Tibial nerve (tissue), 4 donors: ENCODE measurements around the gene THRAP3. TPM values are rescaled to one million over a fixed set of nuclear protein-coding genes. Genes with fewer than 3 reads are reported as not detected.
"Not testable (repeated sequence)": the region's sequence is repeated elsewhere in the genome, so short reads cannot be mapped to it uniquely, and the experiment has no call there.

Experiments used
- DNase-seq, 2 donors: peaks; one replicate each; pipeline ENCODE4 v3.0.0-alpha.2; 2019; ENCODE audit warnings: low spot score in 2 of 2
- H3K27ac ChIP-seq, 4 donors: fragments of 200-600 bp; sonication (generic) in 3 of 4; one replicate each; pipeline ENCODE4 v1.5.1; 2017 to 2019; ENCODE audit warnings: mild to moderate bottlenecking in 1 of 4
- H3K27me3 ChIP-seq, 2 donors: fragments of 200-600 bp; sonication (generic) in 1 of 2; one replicate each; pipeline versions ENCODE4 v1.5.1 to v1.6.0; 2017 to 2019
- H3K36me3 ChIP-seq, 3 donors: fragments of 200-600 bp; sonication (generic); one replicate each; pipeline ENCODE4 v1.5.1; 2018 to 2019
- H3K4me1 ChIP-seq, 4 donors: fragments of 200-600 bp; sonication (generic) in 3 of 4; one replicate each; pipeline ENCODE4 v1.5.1; 2017 to 2019
- H3K4me3 ChIP-seq, 4 donors: fragments of 200-600 bp; sonication (generic) in 3 of 4; one replicate each; pipeline ENCODE4 v1.5.1; 2017 to 2019; ENCODE audit warnings: mild to moderate bottlenecking in 1 of 4, moderate library complexity in 1 of 4
- H3K9me3 ChIP-seq, 4 donors: fragments of 200-600 bp; sonication (generic) in 3 of 4; one replicate each; pipeline ENCODE4 v1.5.1; 2017 to 2019
- EP300 ChIP-seq, 2 donors: sonication (generic); formaldehyde crosslinking; IDR thresholded peaks; one replicate each; pipeline ENCODE4 v1.6.1; 2017; ENCODE audit warnings: antibody characterized with exemption in 2 of 2, mild to moderate bottlenecking in 1 of 2
- POLR2A ChIP-seq, 2 donors: fragments of 450-650 bp; IDR thresholded peaks; one replicate each; pipeline ENCODE4 v1.6.1; 2017; ENCODE audit warnings: antibody characterized with exemption in 2 of 2, mild to moderate bottlenecking in 2 of 2, moderate library complexity in 2 of 2
- WGBS, 2 donors: methylation state at CpG; one replicate each; pipeline ENCODE4 v1.1.5; 2018; 5-methylcytosine and 5-hydroxymethylcytosine counted together
- total RNA-seq, 4 donors: library from RNA; depleted of rRNA; stranded (reverse); fragments of >200 nt; gene quantifications; one replicate each; pipeline ENCODE4 v1.1.0, GENCODE V29; 2016
- TF ChIP-seq, protein P1 (sequence below), 5 experiments: fragments of 200-600 bp in 3 of 5; fragments of 450-650 bp in 2 of 5; sonication (generic) in 3 of 5; IDR thresholded peaks; one replicate each; pipeline ENCODE4 v1.5.1; 2016 to 2019; ENCODE audit warnings: antibody characterized with exemption in 5 of 5, mild to moderate bottlenecking in 3 of 5, moderate library complexity in 2 of 5

Gene THRAP3
- total RNA-seq, 4 donors from 2014 or later = 89.2 to 114 (median 97.0) TPM

DNA sequence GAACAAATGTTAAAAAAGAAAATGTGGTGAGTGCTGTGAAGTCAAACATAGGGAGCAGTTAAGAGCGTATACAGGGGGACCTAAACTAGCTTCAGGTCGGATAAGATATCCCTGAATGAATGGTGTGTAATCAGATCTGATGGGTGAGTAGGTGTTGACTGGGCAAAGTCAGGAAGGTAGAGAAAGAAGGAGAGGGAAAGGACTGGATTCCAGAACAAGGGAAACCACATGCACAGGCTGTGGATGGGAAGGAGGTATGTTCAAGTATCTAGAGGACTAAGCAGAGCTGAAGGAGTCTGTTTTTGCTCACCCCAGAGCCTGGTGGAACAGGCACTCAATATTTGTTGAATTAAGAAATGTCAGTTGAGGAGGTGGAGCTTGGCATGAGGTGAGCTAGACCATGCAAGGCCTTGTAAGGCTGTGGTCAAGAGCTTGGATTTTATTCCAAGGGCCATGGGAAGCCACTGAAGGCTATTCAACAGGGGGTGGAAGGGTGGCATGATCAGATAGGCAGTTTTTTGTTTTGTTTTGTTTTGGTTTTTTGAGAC, 40.9 kb upstream of the THRAP3 start:
- WGBS, 2 donors = 75 to 86% methylated on average over 2 of the region's 2 CpGs
- H3K36me3 ChIP-seq = peaks cover 2 to 38% (median 21%) of the 10 kb centered on the region in 3 donors
- peak overlapping the region in 1 of 4 donors; percentile 30 for H3K27ac ChIP-seq
- TF ChIP-seq POLR2A (IDR thresholded peaks at IDR 0.05) (no peak), EP300 (IDR thresholded peaks at IDR 0.05) (no peak)
- TF ChIP-seq, protein P1, sequence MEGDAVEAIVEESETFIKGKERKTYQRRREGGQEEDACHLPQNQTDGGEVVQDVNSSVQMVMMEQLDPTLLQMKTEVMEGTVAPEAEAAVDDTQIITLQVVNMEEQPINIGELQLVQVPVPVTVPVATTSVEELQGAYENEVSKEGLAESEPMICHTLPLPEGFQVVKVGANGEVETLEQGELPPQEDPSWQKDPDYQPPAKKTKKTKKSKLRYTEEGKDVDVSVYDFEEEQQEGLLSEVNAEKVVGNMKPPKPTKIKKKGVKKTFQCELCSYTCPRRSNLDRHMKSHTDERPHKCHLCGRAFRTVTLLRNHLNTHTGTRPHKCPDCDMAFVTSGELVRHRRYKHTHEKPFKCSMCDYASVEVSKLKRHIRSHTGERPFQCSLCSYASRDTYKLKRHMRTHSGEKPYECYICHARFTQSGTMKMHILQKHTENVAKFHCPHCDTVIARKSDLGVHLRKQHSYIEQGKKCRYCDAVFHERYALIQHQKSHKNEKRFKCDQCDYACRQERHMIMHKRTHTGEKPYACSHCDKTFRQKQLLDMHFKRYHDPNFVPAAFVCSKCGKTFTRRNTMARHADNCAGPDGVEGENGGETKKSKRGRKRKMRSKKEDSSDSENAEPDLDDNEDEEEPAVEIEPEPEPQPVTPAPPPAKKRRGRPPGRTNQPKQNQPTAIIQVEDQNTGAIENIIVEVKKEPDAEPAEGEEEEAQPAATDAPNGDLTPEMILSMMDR (IDR thresholded peaks at IDR 0.05) = no peak
- no peaks in the 10 kb centered on the region for H3K9me3 ChIP-seq
- no peaks in the 10 kb centered on the region for H3K27me3 ChIP-seq
- H3K4me1 ChIP-seq = peaks cover 0 to 17% (median 8%) of the 10 kb centered on the region in 4 donors
- no peak overlapping the region for H3K4me3 ChIP-seq
- DNase-seq = no peak

DNA sequence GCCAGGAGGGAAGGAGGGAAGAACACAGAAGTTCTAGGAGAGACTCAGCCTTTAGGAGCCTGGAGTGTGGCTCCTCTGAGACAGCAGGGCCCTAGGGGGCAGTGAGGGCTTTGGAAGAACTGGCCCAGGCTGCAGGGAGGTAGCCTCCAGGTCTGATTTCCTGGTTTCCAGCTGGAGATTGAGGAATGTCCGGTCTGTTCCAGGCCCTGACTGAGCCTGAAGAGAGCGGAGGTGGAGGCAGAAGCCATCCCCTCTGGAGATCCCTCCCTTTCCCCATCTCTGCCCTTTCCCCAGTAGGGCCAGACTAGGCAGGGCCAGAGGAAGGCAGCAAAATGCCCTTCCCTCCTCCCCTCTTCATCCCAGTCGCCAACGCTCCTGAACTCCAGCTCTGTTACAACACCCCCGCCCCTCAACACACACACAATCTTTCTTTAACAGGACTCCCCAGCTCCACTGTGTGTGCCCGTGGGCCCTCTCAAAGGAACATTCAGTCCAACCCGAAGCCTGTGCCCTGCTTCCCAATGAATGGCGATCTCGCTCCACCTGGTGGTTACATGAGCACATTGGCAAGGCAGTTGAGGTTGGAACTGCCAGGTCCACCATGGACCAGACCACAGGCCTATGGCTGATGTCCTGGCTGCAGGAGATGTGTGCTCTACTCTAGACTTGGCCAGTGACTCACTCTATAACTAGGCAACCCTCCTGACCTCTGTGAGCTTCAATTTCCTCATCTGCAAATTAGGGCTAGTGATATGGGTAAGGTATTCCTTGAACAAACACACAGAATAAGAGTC, 36.2 kb upstream of the THRAP3 start:
- H3K4me3 ChIP-seq = no peak overlapping the region
- TF ChIP-seq, protein P1 (IDR thresholded peaks at IDR 0.05) = peak; percentile 75 to 96 (median 83)
- TF ChIP-seq EP300 (IDR thresholded peaks at IDR 0.05) (peak in 1 of 2 donors; percentile 90), POLR2A (IDR thresholded peaks at IDR 0.05) (no peak)
- no peaks in the 10 kb centered on the region for H3K36me3 ChIP-seq
- H3K9me3 ChIP-seq = no peaks in the 10 kb centered on the region
- peaks cover 0 to 13% (median 8%) of the 10 kb centered on the region in 4 donors for H3K4me1 ChIP-seq
- WGBS, 2 donors = 5 to 6% methylated on average over 9 of the region's 9 CpGs
- H3K27me3 ChIP-seq = no peaks in the 10 kb centered on the region
- DNase-seq = peak; percentile 74 to 91
- peak overlapping the region; percentile 56 to 87 (median 78) for H3K27ac ChIP-seq

DNA sequence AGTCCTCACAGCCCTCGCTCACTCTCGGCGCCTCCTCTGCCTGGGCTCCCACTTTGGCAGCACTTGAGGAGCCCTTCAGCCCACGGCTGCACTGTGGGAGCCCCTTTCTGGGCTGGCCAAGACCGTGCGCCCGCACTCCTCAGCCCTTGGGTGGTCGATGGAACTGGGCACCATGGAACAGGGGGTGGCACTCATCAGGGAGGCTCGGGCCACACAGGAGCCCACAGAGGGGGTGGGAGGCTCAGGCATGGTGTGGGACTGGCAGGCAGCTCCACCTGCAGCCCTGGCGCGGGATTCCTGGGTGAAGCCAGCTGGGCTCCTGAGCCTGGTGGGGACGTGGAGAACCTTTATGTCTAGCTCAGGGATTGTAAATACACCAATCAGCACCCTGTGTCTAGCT, 27.4 kb upstream of the THRAP3 start:
- H3K9me3 ChIP-seq = not testable (repeated sequence)
- peaks cover 0 to 12% (median 2%) of the 10 kb centered on the region in 4 donors for H3K4me1 ChIP-seq
- 95 to 96% methylated on average over 11 to 12 of the region's 12 CpGs for WGBS, 2 donors

DNA sequence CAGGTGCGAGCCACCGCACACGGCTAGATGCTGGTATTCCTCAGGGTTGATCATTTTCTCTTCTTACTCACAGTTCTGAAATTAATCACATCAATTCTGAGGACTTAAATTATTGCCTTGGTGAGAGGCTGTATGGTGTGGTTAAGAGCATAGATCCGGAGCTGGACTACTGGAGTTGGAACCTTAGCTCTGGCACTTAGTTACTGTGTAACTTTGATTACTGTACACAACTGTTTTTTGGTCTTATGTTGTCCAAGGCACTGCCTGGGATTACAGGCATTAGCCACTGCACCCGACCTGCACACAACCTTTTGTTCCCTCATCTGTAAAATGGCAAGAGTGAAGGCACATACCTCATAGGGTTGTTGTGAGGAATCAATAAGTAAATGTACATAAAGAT, 25.6 kb upstream of the THRAP3 start:
- Histone ChIP-seq H3K36me3 (no peaks in the 10 kb centered on the region), H3K27me3 (no peaks in the 10 kb centered on the region), H3K9me3 (no peaks in the 10 kb centered on the region), H3K27ac (no peak overlapping the region), H3K4me3 (no peak overlapping the region), H3K4me1 (peaks cover 0 to 15% (median 2%) of the 10 kb centered on the region in 4 donors)
- WGBS, 2 donors = 94 to 97% methylated on average over 5 of the region's 5 CpGs
- no peak for DNase-seq
- TF ChIP-seq, protein P1 (IDR thresholded peaks at IDR 0.05) = no peak
- no peak for TF ChIP-seq EP300 (IDR thresholded peaks at IDR 0.05)
- TF ChIP-seq POLR2A (IDR thresholded peaks at IDR 0.05) = no peak

More for the DNA sequence above, 27.4 kb upstream of the THRAP3 start:
- H3K27ac ChIP-seq, H3K36me3 ChIP-seq, H3K4me3 ChIP-seq, H3K27me3 ChIP-seq, DNase-seq: not testable (repeated sequence)

DNA sequence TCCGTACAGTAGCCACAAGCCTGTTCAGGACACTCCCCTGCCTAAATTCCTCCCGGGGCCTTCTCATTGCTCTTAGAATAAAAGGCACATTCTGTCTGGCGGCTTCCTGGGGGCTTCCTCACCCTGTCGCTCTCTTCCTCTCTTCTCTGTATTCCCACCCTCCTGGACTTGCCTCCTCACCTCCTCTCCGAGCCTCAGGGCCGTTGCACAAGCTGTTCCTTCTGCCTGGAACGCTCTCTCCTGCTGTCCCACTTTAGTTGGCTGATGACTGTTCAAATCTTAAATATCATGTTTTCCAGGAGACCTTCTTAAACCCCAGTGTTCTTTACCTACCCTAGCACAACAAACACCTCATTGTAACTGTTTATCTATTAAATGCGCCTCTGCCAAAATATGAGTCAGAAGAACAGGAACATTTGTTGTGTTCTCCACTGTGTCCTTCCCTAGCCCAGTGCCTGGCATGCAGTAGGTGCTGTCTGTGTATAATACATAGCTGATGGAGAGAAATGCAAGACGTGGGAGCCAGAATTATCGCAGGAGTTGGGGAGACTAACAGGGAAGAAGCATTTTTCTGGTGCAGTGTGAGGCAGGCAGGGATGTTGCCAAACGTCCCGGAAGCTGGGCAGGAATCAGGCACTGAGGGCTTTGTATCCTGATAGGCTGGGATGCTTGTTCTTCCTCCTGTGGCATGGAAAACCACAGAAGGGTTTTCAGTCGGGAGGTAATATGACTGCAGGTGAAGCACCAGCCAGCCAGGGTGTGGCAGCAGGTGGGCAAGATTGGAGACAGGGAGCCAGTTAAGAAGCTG, 24.1 kb upstream of the THRAP3 start:
- Histone ChIP-seq H3K36me3 (no peaks in the 10 kb centered on the region), H3K27ac (peak overlapping the region in 2 of 4 donors; percentile 39 to 64), H3K27me3 (no peaks in the 10 kb centered on the region), H3K9me3 (no peaks in the 10 kb centered on the region), H3K4me3 (no peak overlapping the region), H3K4me1 (peaks cover 0 to 29% (median 5%) of the 10 kb centered on the region in 4 donors)
- 46 to 51% methylated on average over 13 of the region's 13 CpGs for WGBS, 2 donors
- no peak for DNase-seq
- TF ChIP-seq EP300 (IDR thresholded peaks at IDR 0.05) (no peak), POLR2A (IDR thresholded peaks at IDR 0.05) (no peak)
- TF ChIP-seq, protein P1 (IDR thresholded peaks at IDR 0.05) = no peak
